ENCODE results near the gene SORBS1. TPM values are rescaled to one million over a fixed set of nuclear protein-coding genes. Genes with fewer than 3 reads are reported as not detected.
A peak's percentile ranks its signal among the peaks of the same experiment; 100 is the strongest.

The SORBS1 gene
- total and polyA plus RNA-seq, 9 of the 15 experiments (the other 6 are each of a cell fraction or from before 2014, with no cell fraction given) = 2.0 to 13.3 (median 6.5) TPM

- no peak for TF ChIP-seq THRAP3 (IDR thresholded peaks at IDR 0.05; ENCODE audit: borderline replicate concordance)
- peak; percentile 78 for TF ChIP-seq NBN (IDR thresholded peaks at IDR 0.05; ENCODE audit: low read depth)
- TF ChIP-seq SMARCE1 (IDR thresholded peaks at IDR 0.05) = peak; percentile 99
- no peak for TF ChIP-seq ZSCAN32 (CRISPR knock-in tag; IDR thresholded peaks at IDR 0.05)
- TF ChIP-seq EP400 (IDR thresholded peaks at IDR 0.05) = peak; percentile 64
- peak; percentile 93; the same call in 1 of the 2 replicates for TF ChIP-seq TARDBP (IDR thresholded peaks at IDR 0.05)
- TF ChIP-seq AFF1 (IDR thresholded peaks at IDR 0.05; ENCODE audit: low read depth in 1 of 2, partially characterized antibody in 2 of 2) = peak in 1 of 2 experiments; percentile 84
- peak; percentile 52; the same call in 1 of the 2 replicates for TF ChIP-seq ATF4 (CRISPR knock-in tag; IDR thresholded peaks at IDR 0.05)
- TF ChIP-seq, protein P1, sequence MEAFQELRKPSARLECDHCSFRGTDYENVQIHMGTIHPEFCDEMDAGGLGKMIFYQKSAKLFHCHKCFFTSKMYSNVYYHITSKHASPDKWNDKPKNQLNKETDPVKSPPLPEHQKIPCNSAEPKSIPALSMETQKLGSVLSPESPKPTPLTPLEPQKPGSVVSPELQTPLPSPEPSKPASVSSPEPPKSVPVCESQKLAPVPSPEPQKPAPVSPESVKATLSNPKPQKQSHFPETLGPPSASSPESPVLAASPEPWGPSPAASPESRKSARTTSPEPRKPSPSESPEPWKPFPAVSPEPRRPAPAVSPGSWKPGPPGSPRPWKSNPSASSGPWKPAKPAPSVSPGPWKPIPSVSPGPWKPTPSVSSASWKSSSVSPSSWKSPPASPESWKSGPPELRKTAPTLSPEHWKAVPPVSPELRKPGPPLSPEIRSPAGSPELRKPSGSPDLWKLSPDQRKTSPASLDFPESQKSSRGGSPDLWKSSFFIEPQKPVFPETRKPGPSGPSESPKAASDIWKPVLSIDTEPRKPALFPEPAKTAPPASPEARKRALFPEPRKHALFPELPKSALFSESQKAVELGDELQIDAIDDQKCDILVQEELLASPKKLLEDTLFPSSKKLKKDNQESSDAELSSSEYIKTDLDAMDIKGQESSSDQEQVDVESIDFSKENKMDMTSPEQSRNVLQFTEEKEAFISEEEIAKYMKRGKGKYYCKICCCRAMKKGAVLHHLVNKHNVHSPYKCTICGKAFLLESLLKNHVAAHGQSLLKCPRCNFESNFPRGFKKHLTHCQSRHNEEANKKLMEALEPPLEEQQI (IDR thresholded peaks at IDR 0.05) = peak; percentile 71
- TF ChIP-seq E2F1 (CRISPR knock-in tag; IDR thresholded peaks at IDR 0.05) = no peak
- no peak for TF ChIP-seq YBX1 (IDR thresholded peaks at IDR 0.05)
- TF ChIP-seq ZNF324 (CRISPR knock-in tag; IDR thresholded peaks at IDR 0.05) = no peak
- TF ChIP-seq, protein P2, sequence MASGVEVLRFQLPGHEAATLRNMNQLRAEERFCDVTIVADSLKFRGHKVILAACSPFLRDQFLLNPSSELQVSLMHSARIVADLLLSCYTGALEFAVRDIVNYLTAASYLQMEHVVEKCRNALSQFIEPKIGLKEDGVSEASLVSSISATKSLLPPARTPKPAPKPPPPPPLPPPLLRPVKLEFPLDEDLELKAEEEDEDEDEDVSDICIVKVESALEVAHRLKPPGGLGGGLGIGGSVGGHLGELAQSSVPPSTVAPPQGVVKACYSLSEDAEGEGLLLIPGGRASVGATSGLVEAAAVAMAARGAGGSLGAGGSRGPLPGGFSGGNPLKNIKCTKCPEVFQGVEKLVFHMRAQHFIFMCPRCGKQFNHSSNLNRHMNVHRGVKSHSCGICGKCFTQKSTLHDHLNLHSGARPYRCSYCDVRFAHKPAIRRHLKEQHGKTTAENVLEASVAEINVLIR (CRISPR knock-in tag; IDR thresholded peaks at IDR 0.05) = peak; percentile 12; the same call in 1 of the 2 replicates
- no peak for TF ChIP-seq GABPB2 (CRISPR knock-in tag; conservative IDR thresholded peaks at IDR 0.05)
Observed at GRCh38 chr10:95531994-95532399, 29.2 kb downstream of the SORBS1 start (continued).
